PC-9 (cell line): ENCODE results near the gene SDK2. TPM values are rescaled to one million over a fixed set of nuclear protein-coding genes. Genes with fewer than 3 reads are reported as not detected.

Experiments
- BruUV-seq: library from RNA; stranded (reverse); fragments of 400-500 nt; replicated peaks from 2 replicates; lab custom pipeline; 2021; lab: Mats Ljungman, UMichigan
- CTCF ChIA-PET: fragments of 300-600 bp; sonication (Branson Sonifier 250); formaldehyde crosslinking; loops from one replicate; lab custom pipeline; 2022; ENCODE audit warnings: antibody characterized with exemption; lab: Charles Lee
- POLR2A ChIA-PET: fragments of 300-600 bp; sonication (Branson Sonifier 250); formaldehyde crosslinking; loops from one replicate; lab custom pipeline; 2022; ENCODE audit warnings: antibody characterized with exemption; ENCODE audit not compliant: unreplicated experiment; lab: Charles Lee
- DNase-seq, 2 experiments: peaks; one replicate each; pipeline versions ENCODE4 v3.0.0 to v3.0.0-alpha.2; 2015 to 2022; ENCODE audit warnings: mixed read lengths in 1 of 2
- H2AFZ ChIP-seq: fragments of 200-600 bp; sonication (generic); 2 replicates; pipeline ENCODE4 v1.8.1; 2017; ENCODE audit warnings: antibody characterized with exemption
- H3F3A ChIP-seq: fragments of 200-600 bp; sonication (generic); 2 replicates; pipeline ENCODE4 v1.8.1; 2017; ENCODE audit warnings: antibody characterized with exemption, mild to moderate bottlenecking, low read depth; ENCODE audit not compliant: insufficient read depth
- H3K27ac ChIP-seq: fragments of 200-600 bp; sonication (generic); 2 replicates; pipeline ENCODE4 v1.6.1; 2016; ENCODE audit warnings: mixed run types
- H3K27me3 ChIP-seq: fragments of 200-600 bp; sonication (generic); 2 replicates; pipeline ENCODE4 v1.6.1; 2016; ENCODE audit warnings: low read depth, mixed run types; ENCODE audit not compliant: insufficient read depth
- H3K36me3 ChIP-seq: fragments of 200-600 bp; sonication (generic); 2 replicates; pipeline ENCODE4 v1.6.1; 2016; ENCODE audit warnings: low read depth, mixed run types
- H3K4me1 ChIP-seq: fragments of 200-600 bp; sonication (generic); replicated peaks from 2 replicates; pipeline ENCODE4 v1.6.1; 2016; ENCODE audit warnings: mixed run types; ENCODE audit not compliant: insufficient read depth
- H3K4me2 ChIP-seq: fragments of 200-600 bp; sonication (generic); 2 replicates; pipeline ENCODE4 v1.6.1; 2017; ENCODE audit warnings: mixed run types
- H3K4me3 ChIP-seq: fragments of 200-600 bp; sonication (generic); 2 replicates; pipeline ENCODE4 v1.6.1; 2016; ENCODE audit warnings: mixed run types
- H3K79me2 ChIP-seq: fragments of 200-600 bp; sonication (generic); 2 replicates; pipeline ENCODE4 v1.6.1; 2017; ENCODE audit warnings: low read depth, mixed run types
- H3K9me2 ChIP-seq: fragments of 200-600 bp; sonication (generic); 2 replicates; pipeline ENCODE4 v1.8.1; 2017; ENCODE audit warnings: mild to moderate bottlenecking; ENCODE audit not compliant: insufficient read depth
- H3K9me3 ChIP-seq: fragments of 200-600 bp; sonication (generic); 2 replicates; pipeline ENCODE4 v1.8.1; 2016; ENCODE audit warnings: low read depth; ENCODE audit not compliant: insufficient read depth
- H4K20me1 ChIP-seq: fragments of 200-600 bp; sonication (generic); 2 replicates; pipeline ENCODE4 v1.8.1; 2017; ENCODE audit not compliant: insufficient read depth
- CTCF ChIP-seq: fragments of 200-600 bp; sonication (generic); conservative IDR thresholded peaks from 2 replicates; pipeline ENCODE4 v1.6.1; 2017; ENCODE audit warnings: mixed run types, antibody characterized with exemption, mild to moderate bottlenecking, moderate library complexity
- EZH2 ChIP-seq: fragments of 200-600 bp; sonication (generic); IDR thresholded peaks from 2 replicates; pipeline ENCODE4 v1.8.0; 2017; ENCODE audit warnings: antibody characterized with exemption, low read depth
- intact Hi-C: fragments of 100-400 bp; cut with micrococcal nuclease; formaldehyde crosslinking; loops from one replicate; pipeline ENCODE4 v1.10.0; 2022; ENCODE audit not compliant: unreplicated experiment
- total RNA-seq: library from RNA; stranded (reverse); gene quantifications from 2 replicates; pipeline ENCODE4 v1.2.3, GENCODE V29; 2021

SDK2 gene
- total RNA-seq, 1 experiment from 2014 or later = 0.04 TPM

GRCh38 chr17:73291260-73291801 lies 352.9 kb downstream of the SDK2 start:
- Histone ChIP-seq H3K9me3 (no peaks in the 10 kb centered on the region), H3K79me2 (peaks cover 88% of the 10 kb centered on the region), H3K4me3 (peak overlapping the region; percentile 46; the same call in 1 of the 2 replicates), H3K36me3 (no peaks in the 10 kb centered on the region), H3K4me2 (peak overlapping the region; percentile 89), H2AFZ (no peak overlapping the region), H3F3A (peaks cover 76% of the 10 kb centered on the region), H4K20me1 (peaks cover 22% of the 10 kb centered on the region), H3K4me1 (peaks cover 91% of the 10 kb centered on the region), H3K27ac (peak overlapping the region; percentile 99), H3K9me2 (no peaks in the 10 kb centered on the region), H3K27me3 (no peaks in the 10 kb centered on the region)
- TF ChIP-seq CTCF = no peak
- TF ChIP-seq EZH2 = no peak
- intact Hi-C loops = loop anchor here (1.0 to 5.0 kb wide), 2 partner anchors 34 to 79 kb away; no protein-coding TSS in a partner anchor
- ChIA-PET CTCF (interaction anchor here (0.6 to 1.2 kb wide), 3 partner anchors 12 to 611 kb away, joined by 3 to 4 read pairs (median 4); no protein-coding TSS in a partner anchor), POLR2A (interaction anchor here (0.6 to 1.3 kb wide), 9 partner anchors 11 to 918 kb away, joined by 3 to 7 read pairs (median 4); no protein-coding TSS in a partner anchor)
- DNase-seq = peak; percentile 92 to 94
- TSS peak; percentile 38 for BruUV-seq

GRCh38 chr17:73290399-73291259 lies 353.6 kb downstream of the SDK2 start:
- CTCF ChIA-PET = interaction anchor here (0.6 to 1.2 kb wide), 3 partner anchors 12 to 25 kb away, joined by 3 to 4 read pairs (median 4); no protein-coding TSS in a partner anchor
- peak overlapping the region; percentile 99 for H3K27ac ChIP-seq
- H3K9me2 ChIP-seq = no peaks in the 10 kb centered on the region
- POLR2A ChIA-PET = interaction anchor here (0.7 to 1.3 kb wide), 3 partner anchors 12 to 24 kb away, joined by 3 to 7 read pairs (median 5); no protein-coding TSS in a partner anchor
- no TSS peak for BruUV-seq
- H3K36me3 ChIP-seq = peaks cover 6% of the 10 kb centered on the region; the same call in 1 of the 2 replicates
- H3K4me2 ChIP-seq = peak overlapping the region; percentile 89
- no peak for TF ChIP-seq EZH2
- TF ChIP-seq CTCF = no peak
- peaks cover 73% of the 10 kb centered on the region for H3F3A ChIP-seq
- intact Hi-C loops = loop anchor here (1.0 to 5.0 kb wide), 2 partner anchors 33 to 80 kb away; no protein-coding TSS in a partner anchor
- no peak overlapping the region for H2AFZ ChIP-seq
- H4K20me1 ChIP-seq = peaks cover 26% of the 10 kb centered on the region
- H3K9me3 ChIP-seq = no peaks in the 10 kb centered on the region
- peaks cover 88% of the 10 kb centered on the region for H3K4me1 ChIP-seq
- H3K4me3 ChIP-seq = peak overlapping the region; percentile 46; the same call in 1 of the 2 replicates
- H3K27me3 ChIP-seq = no peaks in the 10 kb centered on the region
- DNase-seq = peak in 1 of 2 experiments; percentile 78
- H3K79me2 ChIP-seq = peaks cover 88% of the 10 kb centered on the region
